Mucosa of rectum (tissue), 2 donors: Measurements from ENCODE around the gene RIBC2.
"Not testable (repeated sequence)": the region's sequence is repeated elsewhere in the genome, so short reads cannot be mapped to it uniquely, and the experiment has no call there.

Experiments
- H3K27ac ChIP-seq, 2 donors: one replicate each; pipeline ENCODE4 v1.7.0; 2013; ENCODE audit warnings: inconsistent platforms in 2 of 2, low read depth in 2 of 2, low read length in 2 of 2
- H3K27me3 ChIP-seq, 2 donors: one replicate each; pipeline ENCODE4 v1.7.0; 2013; ENCODE audit warnings: low read length in 2 of 2; ENCODE audit not compliant: control insufficient read depth in 2 of 2, insufficient read depth in 2 of 2
- H3K36me3 ChIP-seq, 2 donors: one replicate each; pipeline ENCODE4 v1.7.0; 2013; ENCODE audit warnings: low read length in 2 of 2; ENCODE audit not compliant: control insufficient read depth in 2 of 2, insufficient read depth in 2 of 2
- H3K4me1 ChIP-seq, 2 donors: one replicate each; pipeline ENCODE4 v1.7.0; 2013; ENCODE audit warnings: low read length in 2 of 2, mild to moderate bottlenecking in 1 of 2; ENCODE audit not compliant: control insufficient read depth in 2 of 2, insufficient read depth in 2 of 2
- H3K4me3 ChIP-seq, 2 donors: one replicate each; pipeline ENCODE4 v1.7.0; 2013; ENCODE audit warnings: low read length in 2 of 2
- H3K9ac ChIP-seq, 2 donors: one replicate each; pipeline ENCODE4 v1.7.0; 2013; ENCODE audit warnings: low read length in 2 of 2, low read depth in 1 of 2, mild to moderate bottlenecking in 1 of 2
- H3K9me3 ChIP-seq, 2 donors: one replicate each; pipeline ENCODE4 v1.7.0; 2013; ENCODE audit warnings: low read length in 2 of 2; ENCODE audit not compliant: control insufficient read depth in 2 of 2
- donor health status: healthy.
- donor health status: Normal muscosa, but diverticular disease.

RIBC2 gene

DNA sequence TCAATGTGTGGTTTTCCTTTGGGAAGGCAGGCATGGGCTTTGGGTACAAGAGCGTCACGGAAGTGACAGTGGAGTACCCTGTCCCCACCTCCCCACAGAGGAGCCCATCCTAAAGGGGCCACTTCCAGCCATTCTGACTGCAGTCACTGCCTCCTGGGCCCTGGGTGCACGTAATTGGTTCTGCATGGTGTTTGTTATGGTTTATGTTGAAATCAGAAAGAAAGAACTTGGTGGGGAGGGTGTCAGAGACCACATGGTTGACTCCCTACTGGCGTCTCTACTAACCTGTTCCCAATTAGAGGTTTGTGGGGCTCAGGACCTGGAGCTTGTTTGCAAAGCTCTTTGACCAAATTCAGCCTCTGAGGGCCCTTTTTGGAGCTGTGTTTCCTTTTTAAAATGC, 40.8 kb downstream of the RIBC2 start:
- Histone ChIP-seq H3K4me3 (no peak overlapping the region), H3K9me3 (no peaks in the 10 kb centered on the region), H3K36me3 (no peaks in the 10 kb centered on the region), H3K4me1 (peaks cover 3% of the 10 kb centered on the region in 2 donors), H3K9ac (no peak overlapping the region), H3K27ac (no peak overlapping the region), H3K27me3 (no peaks in the 10 kb centered on the region)

DNA sequence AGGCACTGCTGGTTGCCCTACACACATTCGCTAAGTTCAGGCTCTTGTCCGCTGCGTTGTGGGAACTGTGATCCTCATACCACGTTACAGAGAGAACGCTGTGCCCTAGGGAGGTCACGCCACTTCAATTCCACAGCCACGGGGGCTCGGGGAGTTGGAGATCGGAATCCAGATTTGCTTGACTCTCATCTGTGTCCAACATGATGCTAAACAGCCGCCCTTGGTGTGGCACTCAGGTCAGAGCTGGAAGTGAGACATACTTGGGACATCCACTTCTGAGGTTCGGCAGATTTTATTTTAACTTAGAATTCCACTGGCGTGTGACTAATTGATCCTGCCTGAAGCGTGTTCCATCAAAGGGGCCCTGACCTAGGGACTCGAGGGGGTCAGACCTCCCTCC, 41.7 kb downstream of the RIBC2 start:
- no peaks in the 10 kb centered on the region for H3K9me3 ChIP-seq
- H3K27ac ChIP-seq = no peak overlapping the region
- no peak overlapping the region for H3K9ac ChIP-seq
- H3K4me3 ChIP-seq = no peak overlapping the region
- H3K36me3 ChIP-seq = no peaks in the 10 kb centered on the region
- H3K4me1 ChIP-seq = peaks cover 2 to 3% of the 10 kb centered on the region in 2 donors
- H3K27me3 ChIP-seq = no peaks in the 10 kb centered on the region

DNA sequence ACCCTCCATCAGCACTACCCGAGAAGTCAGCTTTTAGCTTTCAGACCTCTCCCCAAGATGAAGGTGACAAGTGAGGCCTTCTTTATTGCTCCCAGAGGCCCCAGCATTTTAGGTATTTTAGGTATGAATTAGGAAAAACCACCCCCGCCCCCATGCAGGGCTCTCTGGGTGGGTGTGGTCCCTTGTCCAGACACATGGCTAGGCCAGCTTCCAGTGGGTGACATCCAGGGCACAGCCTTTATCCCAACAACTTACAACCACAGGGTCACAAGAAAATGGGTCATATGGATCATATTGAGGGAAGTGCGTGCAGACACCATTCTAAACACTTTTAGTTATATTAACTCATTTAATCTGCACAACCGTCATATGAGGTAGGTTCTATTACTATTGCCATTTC, 42.1 kb downstream of the RIBC2 start:
- no peak overlapping the region for H3K9ac ChIP-seq
- no peak overlapping the region for H3K27ac ChIP-seq
- peaks cover 0 to 3% of the 10 kb centered on the region in 2 donors for H3K4me1 ChIP-seq
- H3K4me3 ChIP-seq = no peak overlapping the region
- H3K36me3 ChIP-seq = no peaks in the 10 kb centered on the region
- no peaks in the 10 kb centered on the region for H3K9me3 ChIP-seq
- H3K27me3 ChIP-seq = no peaks in the 10 kb centered on the region

DNA sequence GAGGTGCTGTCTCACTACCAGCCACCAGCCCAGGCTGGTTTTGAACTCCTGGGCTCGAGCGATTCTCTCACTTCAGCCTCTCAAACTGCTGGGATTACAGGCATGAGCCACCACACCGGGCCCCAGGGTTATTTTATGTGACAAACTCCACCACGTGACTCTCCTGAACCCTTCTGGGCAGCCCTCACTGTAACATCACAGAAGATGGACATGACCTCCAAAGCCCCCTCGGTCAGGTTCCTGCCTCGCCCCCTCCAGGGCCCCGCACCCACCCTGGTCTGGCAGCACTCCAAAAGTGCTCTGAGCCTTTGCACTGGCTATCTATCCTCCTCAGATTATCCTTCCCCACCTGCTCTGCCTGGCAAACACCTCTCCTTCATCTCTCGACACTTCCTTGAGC, 43.3 kb downstream of the RIBC2 start:
- Histone ChIP-seq H3K4me3 (no peak overlapping the region), H3K27ac (no peak overlapping the region), H3K4me1 (peaks cover 0 to 3% of the 10 kb centered on the region in 2 donors), H3K9ac (no peak overlapping the region), H3K9me3 (no peaks in the 10 kb centered on the region), H3K27me3 (no peaks in the 10 kb centered on the region), H3K36me3 (no peaks in the 10 kb centered on the region)

DNA sequence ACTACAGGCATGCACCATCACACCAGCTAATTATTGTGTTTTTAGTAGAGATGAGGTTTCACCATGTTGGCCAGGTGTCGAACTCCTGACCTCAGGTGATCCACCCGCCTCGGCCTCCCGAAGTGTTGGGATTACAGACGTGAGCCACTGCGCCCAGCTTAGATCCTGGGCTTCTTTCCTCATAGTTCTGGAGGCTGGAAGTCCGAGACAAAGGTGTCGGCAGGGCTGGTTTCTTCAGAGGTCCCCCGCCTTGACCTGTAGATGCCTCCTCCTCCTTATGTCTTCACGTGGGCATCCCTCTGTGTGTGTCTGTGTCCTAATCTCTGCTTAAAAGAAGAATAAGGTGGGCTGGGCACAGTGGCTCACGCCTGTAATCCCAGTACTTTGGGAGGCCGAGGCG, 45.0 kb downstream of the RIBC2 start:
- no peaks in the 10 kb centered on the region for H3K27me3 ChIP-seq
- H3K4me3 ChIP-seq = no peak overlapping the region
- no peaks in the 10 kb centered on the region for H3K36me3 ChIP-seq
- no peak overlapping the region for H3K27ac ChIP-seq
- no peaks in the 10 kb centered on the region for H3K9me3 ChIP-seq
- H3K4me1 ChIP-seq = no peaks in the 10 kb centered on the region
- H3K9ac ChIP-seq = no peak overlapping the region

DNA sequence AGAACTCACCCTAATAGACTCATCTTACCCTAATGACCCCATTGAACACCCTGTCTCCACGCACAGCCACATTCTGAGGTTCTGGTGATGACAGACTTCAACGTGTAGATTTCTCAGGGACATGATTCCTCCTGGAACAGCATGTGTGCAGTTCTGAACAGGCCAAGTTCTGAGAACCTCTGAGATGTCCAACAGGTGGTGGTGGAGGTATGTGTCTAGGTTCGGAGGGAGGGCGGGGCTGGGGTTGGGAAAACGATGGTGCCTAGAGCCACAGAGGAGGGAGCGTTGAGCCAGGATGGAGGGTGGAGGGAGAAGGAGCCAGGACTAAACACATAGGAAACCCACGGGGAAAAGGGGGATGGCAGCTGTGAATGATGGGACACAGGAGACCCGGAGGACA, 45.7 kb downstream of the RIBC2 start:
- H3K9me3 ChIP-seq = no peaks in the 10 kb centered on the region
- no peaks in the 10 kb centered on the region for H3K4me1 ChIP-seq
- H3K27me3 ChIP-seq = no peaks in the 10 kb centered on the region
- H3K36me3 ChIP-seq = no peaks in the 10 kb centered on the region
- H3K9ac ChIP-seq = no peak overlapping the region
- no peak overlapping the region for H3K4me3 ChIP-seq
- no peak overlapping the region for H3K27ac ChIP-seq

DNA sequence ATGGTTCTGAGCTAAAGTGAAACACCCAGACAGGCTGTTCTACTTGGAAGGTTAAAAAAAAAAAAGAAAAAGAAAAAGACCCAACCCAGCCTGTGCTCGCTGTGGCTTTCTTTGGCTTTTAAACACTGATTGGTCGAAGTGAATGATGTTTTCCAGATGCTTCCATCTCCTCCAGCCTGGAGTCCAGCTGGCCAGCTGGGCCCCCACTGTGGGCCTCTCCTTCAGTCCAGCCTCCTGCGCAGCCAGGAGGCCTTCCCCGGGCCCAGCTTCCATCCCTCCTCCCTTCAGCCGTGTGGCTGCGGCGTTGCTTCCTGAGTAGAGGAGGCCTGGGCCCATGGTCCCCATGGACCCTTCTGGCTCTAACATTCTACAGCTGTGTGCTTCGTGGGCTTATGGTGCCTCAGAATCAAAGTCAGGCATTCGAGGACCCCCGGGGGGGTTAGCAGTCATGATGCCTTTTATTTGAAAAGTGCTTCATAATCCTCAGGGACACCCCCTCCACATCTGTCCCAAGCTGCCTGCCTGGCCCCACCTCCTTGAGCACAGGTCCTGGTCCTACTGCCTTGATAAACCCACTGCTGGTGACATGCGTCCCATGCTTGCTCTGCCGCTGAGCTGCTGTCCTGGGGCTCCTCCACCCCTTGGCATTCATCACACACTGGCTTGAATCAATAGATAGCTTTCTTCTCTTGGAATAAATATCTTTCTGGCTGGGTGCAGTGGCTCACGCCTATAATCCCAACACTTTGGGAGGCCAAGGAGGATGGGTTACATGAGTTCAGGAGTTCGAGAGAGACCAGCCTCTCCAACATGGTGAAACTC, 47.0 kb downstream of the RIBC2 start:
- H3K36me3 ChIP-seq = no peaks in the 10 kb centered on the region
- no peaks in the 10 kb centered on the region for H3K27me3 ChIP-seq
- H3K4me1 ChIP-seq = no peaks in the 10 kb centered on the region
- peak overlapping the region; percentile 22 to 49 for H3K27ac ChIP-seq
- no peak overlapping the region for H3K9ac ChIP-seq
- no peak overlapping the region for H3K4me3 ChIP-seq
- H3K9me3 ChIP-seq = no peaks in the 10 kb centered on the region

DNA sequence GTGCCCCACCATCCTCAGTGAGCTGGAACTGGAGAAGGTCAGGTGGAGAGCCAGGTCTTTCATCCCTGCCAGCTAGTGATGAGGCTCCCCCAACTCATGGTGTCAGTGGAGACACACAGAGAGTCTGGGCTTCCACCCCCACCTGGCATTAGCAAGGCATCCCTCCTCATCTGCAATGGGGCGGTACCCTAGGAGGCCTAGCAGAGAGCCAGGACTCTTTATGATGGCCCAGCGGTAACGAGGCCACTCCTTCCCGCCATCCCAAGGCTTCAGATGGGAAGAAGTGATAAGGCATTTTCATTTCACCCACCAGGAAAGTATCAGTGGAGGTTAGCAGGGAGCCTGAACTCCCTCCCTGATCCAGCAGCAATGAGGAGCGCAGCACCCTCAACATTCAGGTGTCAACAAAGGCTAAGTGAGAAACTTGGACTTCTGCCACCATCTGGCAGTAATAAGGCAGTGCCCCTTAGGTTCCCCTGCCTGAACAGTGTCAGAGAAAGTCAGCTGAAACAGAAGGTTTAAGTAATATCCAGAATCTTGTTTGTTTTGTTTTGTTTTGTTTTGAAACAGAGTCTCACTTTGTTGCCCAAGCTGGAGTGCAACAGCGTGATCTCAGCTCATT, 48.7 kb downstream of the RIBC2 start:
- Histone ChIP-seq H3K36me3 (no peaks in the 10 kb centered on the region), H3K27ac (no peak overlapping the region), H3K9ac (no peak overlapping the region)

DNA sequence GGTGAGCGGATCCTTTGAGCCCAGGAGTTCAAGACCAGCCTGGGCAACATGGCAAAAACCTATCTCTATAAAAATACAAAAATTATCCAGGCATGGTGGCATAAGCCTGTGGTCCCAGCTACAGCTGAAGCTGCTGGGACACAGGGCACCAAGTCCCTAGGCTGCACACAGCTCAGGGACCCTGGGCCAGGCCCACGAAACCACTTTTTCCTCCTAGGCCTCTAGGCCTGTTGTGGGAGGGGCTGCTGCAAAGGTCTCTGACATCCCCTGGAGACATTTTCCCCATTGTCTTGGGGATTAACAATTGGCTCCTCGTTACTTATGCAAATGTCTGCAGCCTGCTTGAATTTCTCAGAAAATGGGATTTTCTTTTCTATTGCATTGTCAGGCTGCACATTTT, 50.2 kb downstream of the RIBC2 start:
- not testable (repeated sequence) for H3K27ac ChIP-seq, H3K9ac ChIP-seq, H3K4me3 ChIP-seq, H3K4me1 ChIP-seq, H3K36me3 ChIP-seq, H3K9me3 ChIP-seq, H3K27me3 ChIP-seq

More for the DNA sequence above, 48.7 kb downstream of the RIBC2 start:
- Histone ChIP-seq H3K4me1 (no peaks in the 10 kb centered on the region), H3K9me3 (no peaks in the 10 kb centered on the region), H3K27me3 (no peaks in the 10 kb centered on the region), H3K4me3 (no peak overlapping the region)

DNA sequence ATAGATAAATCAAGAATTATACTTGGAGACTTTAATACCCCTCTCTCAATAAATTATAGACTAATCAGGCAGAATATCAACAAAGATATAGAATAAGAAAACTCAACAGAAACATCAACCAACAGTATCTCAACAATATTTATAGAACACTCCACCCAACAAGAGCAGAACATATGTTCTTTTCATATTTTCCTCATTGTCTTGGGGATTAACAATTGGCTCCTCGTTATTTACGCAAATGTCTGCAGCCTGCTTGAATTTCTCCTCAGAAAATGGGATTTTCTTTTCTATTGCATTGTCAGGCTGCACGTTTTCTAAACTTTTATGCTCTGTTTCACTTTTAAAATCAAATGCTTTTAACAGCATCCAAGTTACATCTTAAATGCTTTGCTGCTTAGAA, 52.1 kb downstream of the RIBC2 start:
- no peaks in the 10 kb centered on the region for H3K27me3 ChIP-seq
- no peaks in the 10 kb centered on the region for H3K36me3 ChIP-seq
- H3K4me1 ChIP-seq = no peaks in the 10 kb centered on the region
- H3K9ac ChIP-seq = no peak overlapping the region
- no peak overlapping the region for H3K27ac ChIP-seq
- H3K9me3 ChIP-seq = no peaks in the 10 kb centered on the region
- no peak overlapping the region for H3K4me3 ChIP-seq
